Naive thymus-derived CD4-positive, alpha-beta T cell (primary cell): ENCODE results near the gene FGF5. TPM values are rescaled to one million over a fixed set of nuclear protein-coding genes. Genes with fewer than 3 reads are reported as not detected.

ENCODE experiments used
- ATAC-seq: fragments of 150-1000 bp; cut with Tn5 transposase; 2 replicates; pipeline ENCODE4 v1.10.0; 2021; ENCODE audit warnings: mild to moderate bottlenecking, moderate library complexity
- CTCF ChIA-PET: fragments of 350-600 bp; sonication (Branson Sonifier 250); formaldehyde crosslinking; loops from one replicate; lab custom pipeline; 2021; ENCODE audit warnings: antibody characterized with exemption; lab: Charles Lee
- POLR2A ChIA-PET: fragments of 350-600 bp; sonication (Branson Sonifier 250); formaldehyde crosslinking; loops from one replicate; lab custom pipeline; 2021; ENCODE audit warnings: antibody characterized with exemption, inconsistent platforms; lab: Charles Lee
- DNase-seq, 9 donors: peaks; one replicate each; pipeline versions ENCODE4 v3.0.0 to v3.0.0-alpha.2; 2020 to 2022; ENCODE audit warnings: mixed read lengths in 1 of 9
- H3K27ac ChIP-seq: one replicate; pipeline ENCODE4 v1.7.0; 2013; ENCODE audit warnings: mild to moderate bottlenecking, low read depth, low read length, moderate library complexity
- H3K27me3 ChIP-seq, 2 donors: one replicate each; pipeline ENCODE4 v1.7.0; 2013; ENCODE audit warnings: low read length in 2 of 2, mild to moderate bottlenecking in 2 of 2, moderate library complexity in 2 of 2; ENCODE audit not compliant: control insufficient read depth in 2 of 2, insufficient read depth in 2 of 2
- H3K36me3 ChIP-seq, 3 experiments: 1 replicate in 2 of 3; 2 replicates in 1 of 3; pipeline ENCODE4 v1.7.0; 2013; ENCODE audit warnings: low read length in 3 of 3, mild to moderate bottlenecking in 3 of 3, moderate library complexity in 1 of 3; ENCODE audit not compliant: insufficient read depth in 3 of 3, control insufficient read depth in 2 of 3
- H3K4me1 ChIP-seq, 2 donors: one replicate each; pipeline ENCODE4 v1.7.0; 2013; ENCODE audit warnings: low read length in 2 of 2, mild to moderate bottlenecking in 2 of 2, moderate library complexity in 1 of 2; ENCODE audit not compliant: control insufficient read depth in 2 of 2, insufficient read depth in 2 of 2
- H3K4me3 ChIP-seq: 2 replicates; pipeline ENCODE4 v1.7.0; 2013; ENCODE audit warnings: mild to moderate bottlenecking, low read length
- H3K9me3 ChIP-seq, 3 experiments: 1 replicate in 2 of 3; 2 replicates in 1 of 3; pipeline ENCODE4 v1.7.0; 2013; ENCODE audit warnings: low read length in 3 of 3; ENCODE audit not compliant: control insufficient read depth in 2 of 3
- H3K27ac Mint-ChIP-seq, 9 donors: one replicate each; pipeline ENCODE4 v1.8.0; 2020 to 2022; ENCODE audit warnings: mixed read lengths in 9 of 9, mild to moderate bottlenecking in 8 of 9, moderate library complexity in 5 of 9, inconsistent platforms in 2 of 9
- H3K27me3 Mint-ChIP-seq, 5 donors: one replicate each; pipeline ENCODE4 v1.8.0; 2021 to 2022; ENCODE audit warnings: mixed read lengths in 5 of 5, mild to moderate bottlenecking in 1 of 5
- H3K36me3 Mint-ChIP-seq, 5 donors: one replicate each; pipeline ENCODE4 v1.8.0; 2020 to 2022; ENCODE audit warnings: mixed read lengths in 5 of 5, mild to moderate bottlenecking in 3 of 5, inconsistent platforms in 1 of 5
- H3K4me1 Mint-ChIP-seq, 7 donors: one replicate each; pipeline ENCODE4 v1.8.0; 2020 to 2022; ENCODE audit warnings: mixed read lengths in 7 of 7, mild to moderate bottlenecking in 3 of 7, inconsistent platforms in 1 of 7
- H3K4me3 Mint-ChIP-seq, 10 donors: one replicate each; pipeline ENCODE4 v1.8.0; 2020 to 2022; ENCODE audit warnings: mild to moderate bottlenecking in 10 of 10, mixed read lengths in 10 of 10, moderate library complexity in 6 of 10, inconsistent platforms in 2 of 10
- H3K9me3 Mint-ChIP-seq, 11 donors: one replicate each; pipeline ENCODE4 v1.8.0; 2020 to 2022; ENCODE audit warnings: mixed read lengths in 11 of 11, mild to moderate bottlenecking in 4 of 11, inconsistent platforms in 1 of 11, moderate library complexity in 1 of 11
- intact Hi-C, 2 donors: fragments of 100-400 bp; cut with micrococcal nuclease; formaldehyde crosslinking; loops; one replicate each; pipeline ENCODE4 v1.15.1; 2023
- polyA plus RNA-seq, 2 donors: library from polyadenylated mRNA; unstranded; fragments of 300-500 nt; fragmentation: Illumina TruSeq; gene quantifications; one replicate each; pipeline ENCODE4 v1.2.3, GENCODE V29; 2021
- total RNA-seq, 6 experiments: library from RNA in 5 of 6; stranded (reverse) in 5 of 6; gene quantifications; 1 replicate in 5 of 6; 2 replicates in 1 of 6; pipeline ENCODE4 v1.2.3 and lab custom pipeline; 2021 to 2026

The FGF5 gene
- total and polyA plus RNA-seq, 7 experiments from 2014 or later = 0.05 TPM; not detected in 6

DNA sequence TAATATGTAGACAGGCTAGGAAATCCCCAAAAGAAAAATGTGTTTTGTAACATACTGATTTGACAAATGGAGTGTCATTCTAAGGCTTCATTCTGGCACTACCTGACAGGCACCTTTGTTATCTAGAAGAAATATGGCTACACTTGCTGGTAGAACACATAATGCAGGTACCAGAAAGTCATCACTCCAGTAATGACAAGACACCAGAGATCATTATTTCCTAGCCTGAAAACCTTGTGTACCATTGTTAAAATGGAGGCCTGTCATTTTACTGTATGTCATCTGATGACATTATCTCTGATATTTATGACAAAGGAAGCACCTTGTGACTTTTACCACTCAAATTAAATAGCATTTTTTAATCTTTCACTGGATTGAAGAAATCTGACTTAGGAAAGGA lies 13.5 kb upstream of the FGF5 start:
- peaks cover 29 to 35% (median 32%) of the 10 kb centered on the region in 5 donors for H3K27me3 Mint-ChIP-seq
- ATAC-seq (no peak), DNase-seq (no peak)
- CTCF ChIA-PET = no interaction called here
- Histone ChIP-seq H3K36me3 (no peaks in the 10 kb centered on the region), H3K27me3 (peaks cover 0 to 2% of the 10 kb centered on the region in 2 donors), H3K9me3 (no peaks in the 10 kb centered on the region), H3K4me1 (no peaks in the 10 kb centered on the region), H3K27ac (no peak overlapping the region), H3K4me3 (no peak overlapping the region)
- no peak overlapping the region for H3K27ac Mint-ChIP-seq
- H3K9me3 Mint-ChIP-seq = no peaks in the 10 kb centered on the region
- intact Hi-C loops = no loop called here
- POLR2A ChIA-PET = no interaction called here
- no peaks in the 10 kb centered on the region for H3K36me3 Mint-ChIP-seq
- H3K4me1 Mint-ChIP-seq = no peaks in the 10 kb centered on the region
- H3K4me3 Mint-ChIP-seq = no peak overlapping the region

DNA sequence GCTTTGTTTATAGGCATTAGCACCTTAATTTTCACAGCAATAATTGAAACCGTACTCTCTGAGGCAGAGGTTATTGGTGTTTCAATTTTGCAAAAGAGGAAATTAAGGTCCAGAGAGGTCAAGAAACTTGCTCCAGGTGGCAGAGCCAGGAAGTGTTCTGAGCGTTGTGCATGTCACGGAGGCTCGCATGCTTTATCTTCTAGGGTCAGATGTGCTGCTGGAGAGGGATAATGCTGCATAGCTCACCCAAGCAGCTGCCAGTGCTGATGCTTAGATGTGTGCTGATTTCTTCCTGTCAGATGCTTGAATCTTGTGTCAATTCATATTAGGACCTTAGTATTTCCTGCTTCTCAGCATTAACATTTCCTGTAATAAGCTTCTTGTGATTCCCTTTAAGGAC lies 13.0 kb upstream of the FGF5 start:
- Histone ChIP-seq H3K27ac (no peak overlapping the region), H3K9me3 (no peaks in the 10 kb centered on the region), H3K27me3 (peaks cover 0 to 2% of the 10 kb centered on the region in 2 donors), H3K36me3 (no peaks in the 10 kb centered on the region), H3K4me1 (no peaks in the 10 kb centered on the region), H3K4me3 (no peak overlapping the region)
- H3K27ac Mint-ChIP-seq = no peak overlapping the region
- no peaks in the 10 kb centered on the region for H3K36me3 Mint-ChIP-seq
- CTCF ChIA-PET = no interaction called here
- no peaks in the 10 kb centered on the region for H3K4me1 Mint-ChIP-seq
- POLR2A ChIA-PET = no interaction called here
- intact Hi-C loops = no loop called here
- no peak overlapping the region for H3K4me3 Mint-ChIP-seq
- H3K9me3 Mint-ChIP-seq = no peaks in the 10 kb centered on the region
- peaks cover 30 to 36% (median 33%) of the 10 kb centered on the region in 5 donors for H3K27me3 Mint-ChIP-seq
- DNase-seq = no peak
- ATAC-seq = no peak

DNA sequence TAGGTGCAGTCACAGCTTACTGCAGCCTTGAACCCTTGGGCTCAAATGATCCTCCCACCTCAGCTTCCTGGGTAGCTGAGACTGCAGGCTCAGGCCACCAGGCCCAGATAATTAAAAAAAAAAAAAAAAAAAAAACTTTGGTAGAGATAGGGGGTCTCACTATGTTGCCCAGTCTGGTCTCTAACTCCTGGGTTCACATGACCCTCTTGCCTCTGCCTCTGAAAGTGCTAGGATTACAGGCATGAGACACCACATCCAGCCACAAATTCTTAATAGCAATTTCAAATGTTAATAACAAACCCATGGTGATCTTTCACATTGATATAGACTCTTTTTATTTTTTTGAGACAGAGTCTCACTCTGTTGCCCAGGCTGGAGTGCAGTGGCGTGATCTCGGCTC lies 12.3 kb upstream of the FGF5 start:
- peaks cover 0 to 2% of the 10 kb centered on the region in 2 donors for H3K27me3 ChIP-seq
- H3K27ac ChIP-seq = no peak overlapping the region
- Mint-ChIP-seq H3K27ac (no peak overlapping the region), H3K4me1 (no peaks in the 10 kb centered on the region), H3K36me3 (no peaks in the 10 kb centered on the region), H3K4me3 (no peak overlapping the region), H3K27me3 (peaks cover 32 to 42% (median 38%) of the 10 kb centered on the region in 5 donors), H3K9me3 (no peaks in the 10 kb centered on the region)
- ChIA-PET POLR2A (no interaction called here), CTCF (no interaction called here)
- no peaks in the 10 kb centered on the region for H3K36me3 ChIP-seq
- intact Hi-C loops = no loop called here
- H3K4me3 ChIP-seq = no peak overlapping the region
- H3K9me3 ChIP-seq = no peaks in the 10 kb centered on the region
- no peak for ATAC-seq
- no peaks in the 10 kb centered on the region for H3K4me1 ChIP-seq
- no peak for DNase-seq

DNA sequence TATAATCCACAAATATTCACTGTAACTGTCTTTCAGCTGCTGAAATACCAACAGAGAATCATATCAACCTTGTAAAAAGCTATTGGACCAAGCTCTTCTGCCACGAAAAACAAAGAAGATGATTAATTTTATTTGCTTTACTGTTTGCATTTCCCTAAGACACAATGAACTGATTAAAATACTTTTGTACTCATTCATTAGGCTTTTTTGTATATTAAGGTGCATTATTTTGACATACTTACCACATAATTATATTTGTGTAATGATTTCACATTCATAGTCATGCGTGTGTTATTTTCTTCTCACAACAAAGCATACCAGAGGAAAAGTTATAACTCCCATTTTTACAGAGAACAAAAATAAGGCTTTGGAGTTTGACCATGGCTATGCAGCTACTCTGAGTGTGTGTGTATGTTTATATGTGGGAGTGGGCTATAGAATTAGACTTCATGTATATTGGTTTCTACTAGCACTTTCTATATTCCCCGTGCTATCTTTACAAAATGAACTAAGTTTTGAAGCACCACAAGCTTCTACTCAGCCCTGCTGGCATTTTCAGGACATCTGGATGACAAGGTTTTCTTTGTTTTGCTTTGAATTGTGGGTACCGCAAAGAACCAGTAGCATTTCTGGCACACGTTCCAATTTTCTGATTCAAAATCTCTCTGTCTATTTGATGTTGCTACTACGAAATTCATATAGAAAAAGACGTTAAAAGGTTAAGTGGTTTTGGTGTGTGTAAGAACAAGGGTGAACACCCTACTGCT lies 11.0 kb upstream of the FGF5 start:
- intact Hi-C loops = no loop called here
- Histone ChIP-seq H3K4me1 (no peaks in the 10 kb centered on the region), H3K36me3 (no peaks in the 10 kb centered on the region), H3K27ac (no peak overlapping the region), H3K9me3 (no peaks in the 10 kb centered on the region), H3K27me3 (peaks cover 0 to 2% of the 10 kb centered on the region in 2 donors), H3K4me3 (no peak overlapping the region)
- no peak overlapping the region for H3K27ac Mint-ChIP-seq
- CTCF ChIA-PET = no interaction called here
- ATAC-seq (no peak), DNase-seq (no peak)
- peaks cover 39 to 52% (median 41%) of the 10 kb centered on the region in 5 donors for H3K27me3 Mint-ChIP-seq
- POLR2A ChIA-PET = no interaction called here
- H3K9me3 Mint-ChIP-seq = no peaks in the 10 kb centered on the region
- no peak overlapping the region for H3K4me3 Mint-ChIP-seq
- H3K4me1 Mint-ChIP-seq = no peaks in the 10 kb centered on the region
- no peaks in the 10 kb centered on the region for H3K36me3 Mint-ChIP-seq

DNA sequence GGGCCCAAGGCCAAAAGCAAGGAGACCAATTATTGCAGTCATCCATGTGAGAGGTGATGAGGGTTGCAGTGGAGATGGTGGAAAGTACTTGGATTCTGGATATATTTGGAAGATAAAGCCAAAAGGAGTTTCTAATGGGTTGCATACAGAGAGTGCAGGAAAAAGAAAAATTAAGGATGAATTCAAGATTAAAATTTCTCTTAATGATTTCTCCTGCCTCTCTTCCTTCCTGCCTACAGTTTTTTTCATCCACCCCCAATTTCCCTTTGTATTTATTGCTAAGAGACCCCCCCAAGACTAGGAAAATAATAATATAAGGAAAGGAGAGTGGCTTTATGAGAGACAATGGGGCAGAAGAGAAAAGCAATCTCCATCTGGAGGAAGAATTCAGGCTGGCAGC lies 8.6 kb upstream of the FGF5 start:
- Histone ChIP-seq H3K4me1 (no peaks in the 10 kb centered on the region), H3K9me3 (no peaks in the 10 kb centered on the region), H3K27me3 (peaks cover 0 to 2% of the 10 kb centered on the region in 2 donors), H3K27ac (no peak overlapping the region), H3K36me3 (no peaks in the 10 kb centered on the region), H3K4me3 (no peak overlapping the region)
- peaks cover 47 to 63% (median 53%) of the 10 kb centered on the region in 5 donors for H3K27me3 Mint-ChIP-seq
- DNase-seq (no peak), ATAC-seq (no peak)
- intact Hi-C loops = no loop called here
- POLR2A ChIA-PET = interaction anchor here (0.6 kb wide), 1 partner anchor 9 kb away, joined by 3 read pairs; no protein-coding TSS in a partner anchor
- no peaks in the 10 kb centered on the region for H3K9me3 Mint-ChIP-seq
- no peaks in the 10 kb centered on the region for H3K4me1 Mint-ChIP-seq
- CTCF ChIA-PET = no interaction called here
- no peak overlapping the region for H3K4me3 Mint-ChIP-seq
- no peak overlapping the region for H3K27ac Mint-ChIP-seq
- H3K36me3 Mint-ChIP-seq = no peaks in the 10 kb centered on the region

DNA sequence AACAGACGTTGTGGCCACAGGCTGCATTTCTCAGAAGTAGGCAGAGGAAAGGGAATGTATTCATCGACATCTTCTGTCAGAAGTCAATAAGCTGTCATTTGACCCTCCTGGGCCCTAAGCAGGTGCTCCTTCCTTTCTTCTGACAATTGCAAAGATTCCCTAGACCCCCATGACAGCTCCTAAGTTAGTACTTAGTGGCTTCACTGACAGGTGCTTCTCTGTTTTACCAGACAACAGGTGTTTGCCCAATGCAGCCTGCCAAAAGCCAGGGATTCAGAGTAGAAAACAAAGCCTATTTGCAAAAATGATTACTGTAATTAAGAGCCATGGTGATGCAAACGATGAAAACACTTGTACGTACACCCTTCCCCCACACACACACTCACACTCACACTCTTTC lies 7.5 kb upstream of the FGF5 start:
- H3K27ac Mint-ChIP-seq = no peak overlapping the region
- Histone ChIP-seq H3K4me3 (no peak overlapping the region), H3K27ac (no peak overlapping the region), H3K9me3 (no peaks in the 10 kb centered on the region), H3K36me3 (no peaks in the 10 kb centered on the region), H3K27me3 (peaks cover 0 to 6% of the 10 kb centered on the region in 2 donors), H3K4me1 (no peaks in the 10 kb centered on the region)
- H3K4me1 Mint-ChIP-seq = no peaks in the 10 kb centered on the region
- intact Hi-C loops = no loop called here
- H3K36me3 Mint-ChIP-seq = no peaks in the 10 kb centered on the region
- H3K9me3 Mint-ChIP-seq = no peaks in the 10 kb centered on the region
- DNase-seq = no peak
- POLR2A ChIA-PET = no interaction called here
- no peak overlapping the region for H3K4me3 Mint-ChIP-seq
- H3K27me3 Mint-ChIP-seq = peaks cover 59 to 75% (median 65%) of the 10 kb centered on the region in 5 donors
- no peak for ATAC-seq
- CTCF ChIA-PET = no interaction called here

DNA sequence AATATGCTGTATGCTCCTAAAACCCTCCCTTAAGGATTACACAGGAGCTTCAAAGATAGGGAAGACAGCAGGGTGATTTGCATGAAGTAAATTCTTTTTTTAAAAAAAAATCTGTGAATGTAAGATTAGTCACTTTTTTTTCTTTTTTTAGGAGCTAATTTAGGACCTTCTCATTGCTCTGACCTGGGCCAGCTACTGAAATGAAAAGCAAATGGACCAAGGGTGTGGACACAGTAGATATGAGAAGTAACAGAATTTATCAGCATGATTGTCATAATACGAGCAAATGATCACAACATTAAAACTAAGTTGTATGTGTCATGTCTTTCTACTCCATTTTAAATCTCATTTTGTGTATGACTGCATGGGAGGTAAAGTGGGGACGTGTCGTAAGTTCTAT lies 6.6 kb upstream of the FGF5 start:
- POLR2A ChIA-PET = no interaction called here
- intact Hi-C loops = no loop called here
- Mint-ChIP-seq H3K36me3 (no peaks in the 10 kb centered on the region), H3K4me3 (no peak overlapping the region), H3K27me3 (peaks cover 67 to 77% (median 68%) of the 10 kb centered on the region in 5 donors), H3K27ac (no peak overlapping the region), H3K9me3 (no peaks in the 10 kb centered on the region), H3K4me1 (peaks cover 0 to 4% (median 0%) of the 10 kb centered on the region in 7 donors)
- Histone ChIP-seq H3K27ac (no peak overlapping the region), H3K36me3 (no peaks in the 10 kb centered on the region), H3K9me3 (no peaks in the 10 kb centered on the region), H3K4me3 (no peak overlapping the region), H3K27me3 (peaks cover 0 to 10% of the 10 kb centered on the region in 2 donors), H3K4me1 (no peaks in the 10 kb centered on the region)
- CTCF ChIA-PET = no interaction called here
- ATAC-seq = no peak
- no peak for DNase-seq
